Skeletal muscle tissue (tissue), 4 donors: ENCODE results near the gene DSCAM. TPM values are rescaled to one million over a fixed set of nuclear protein-coding genes. Genes with fewer than 3 reads are reported as not detected.

ENCODE experiments used
- H3K27ac ChIP-seq: one replicate; pipeline ENCODE4 v1.7.0; 2013; ENCODE audit warnings: mild to moderate bottlenecking, low read depth, low read length, inconsistent platforms
- H3K27me3 ChIP-seq, 3 donors: one replicate each; pipeline ENCODE4 v1.7.0; 2013; ENCODE audit warnings: low read length in 3 of 3; ENCODE audit not compliant: control insufficient read depth in 3 of 3, insufficient read depth in 3 of 3
- H3K36me3 ChIP-seq, 3 donors: one replicate each; pipeline ENCODE4 v1.7.0; 2013; ENCODE audit warnings: low read length in 3 of 3; ENCODE audit not compliant: control insufficient read depth in 3 of 3, insufficient read depth in 3 of 3
- H3K4me1 ChIP-seq, 3 donors: one replicate each; pipeline ENCODE4 v1.7.0; 2013; ENCODE audit warnings: low read length in 3 of 3, mild to moderate bottlenecking in 3 of 3; ENCODE audit not compliant: control insufficient read depth in 3 of 3, insufficient read depth in 3 of 3
- H3K4me3 ChIP-seq, 3 donors: one replicate each; pipeline ENCODE4 v1.7.0; 2013; ENCODE audit warnings: low read length in 3 of 3
- H3K9ac ChIP-seq, 3 donors: one replicate each; pipeline ENCODE4 v1.7.0; 2013; ENCODE audit warnings: low read length in 3 of 3, mild to moderate bottlenecking in 3 of 3, moderate library complexity in 2 of 3, low read depth in 1 of 3
- H3K9me3 ChIP-seq, 3 donors: one replicate each; pipeline ENCODE4 v1.7.0; 2013; ENCODE audit warnings: low read length in 3 of 3; ENCODE audit not compliant: control insufficient read depth in 3 of 3
- total RNA-seq: library from RNA; depleted of rRNA; stranded (reverse); fragments of >200 nt; gene quantifications from one replicate; pipeline ENCODE4 v1.2.3, GENCODE V29; 2014
- donor health status: Osteomylitis.

DSCAM gene
- total RNA-seq, 1 donor from 2014 or later: 0.52 TPM

DNA sequence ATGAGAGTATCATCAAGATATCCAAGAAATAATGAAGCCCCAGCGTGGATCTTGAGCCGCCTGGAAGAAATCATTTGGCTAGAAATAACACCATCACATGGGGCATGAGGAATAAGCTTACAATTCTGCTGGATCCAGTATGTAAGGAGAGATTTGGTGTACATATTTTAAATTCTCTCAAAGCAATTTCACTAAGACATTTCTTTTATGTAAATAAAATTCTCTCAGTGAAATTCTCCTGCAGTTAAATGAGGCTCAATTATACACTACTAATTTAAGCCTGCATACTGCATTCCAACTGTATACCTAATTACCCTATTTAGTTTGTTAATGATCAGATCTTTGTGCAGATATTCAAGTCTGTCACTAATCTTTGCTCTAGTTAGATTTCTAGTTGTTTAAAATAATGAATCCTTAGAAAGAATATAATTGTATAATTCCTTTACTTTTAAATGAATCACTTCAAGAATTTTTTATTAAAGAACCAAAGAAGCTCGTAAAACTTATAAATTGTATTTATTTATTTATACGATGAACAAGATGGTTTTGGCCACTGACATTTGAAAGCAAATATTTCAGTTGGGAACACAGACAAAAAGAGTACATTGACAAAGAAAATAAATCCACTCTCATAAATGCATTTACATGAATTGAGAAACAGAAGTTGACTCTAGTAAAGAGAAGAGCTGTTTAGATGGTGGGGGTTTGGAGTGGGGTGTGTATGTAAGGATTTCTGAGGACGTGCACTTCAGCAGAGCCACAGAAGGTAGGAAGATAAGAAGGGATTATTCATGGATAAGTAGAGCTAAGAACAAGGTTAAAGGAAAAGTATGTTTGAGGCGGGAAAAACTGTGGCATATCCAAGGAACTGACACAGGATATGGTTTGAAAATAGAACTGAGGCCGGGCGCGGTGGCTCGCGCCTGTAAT lies 466.8 kb downstream of the DSCAM start:
- no peaks in the 10 kb centered on the region for H3K9me3 ChIP-seq
- no peaks in the 10 kb centered on the region for H3K36me3 ChIP-seq
- H3K27ac ChIP-seq: no peak overlapping the region
- no peaks in the 10 kb centered on the region for H3K4me1 ChIP-seq
- peaks cover 0 to 3% (median 0%) of the 10 kb centered on the region in 3 donors for H3K27me3 ChIP-seq
- H3K9ac ChIP-seq: no peak overlapping the region
- no peak overlapping the region for H3K4me3 ChIP-seq

DNA sequence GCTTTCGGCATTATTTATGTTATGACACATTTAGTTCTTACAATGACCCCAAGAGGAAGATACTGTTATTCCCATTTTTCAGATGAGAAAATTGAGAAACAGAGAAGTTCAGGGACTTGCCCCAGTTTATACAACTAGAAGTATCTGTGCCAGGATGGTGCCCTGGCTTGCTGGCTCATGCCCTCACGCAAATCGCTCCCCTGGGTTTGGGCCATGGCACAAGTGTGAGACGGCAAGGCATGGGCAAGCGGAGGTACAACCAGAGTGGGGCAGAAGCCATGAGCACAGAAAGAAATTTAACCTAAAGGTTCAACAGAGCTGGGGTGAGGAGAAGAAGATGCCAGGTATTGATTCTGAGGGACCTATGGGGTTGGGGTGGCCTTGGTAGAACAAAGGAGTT lies 469.8 kb downstream of the DSCAM start:
- no peak overlapping the region for H3K9ac ChIP-seq
- no peaks in the 10 kb centered on the region for H3K36me3 ChIP-seq
- H3K4me3 ChIP-seq: no peak overlapping the region
- H3K27me3 ChIP-seq: no peaks in the 10 kb centered on the region
- no peaks in the 10 kb centered on the region for H3K4me1 ChIP-seq
- H3K27ac ChIP-seq: no peak overlapping the region
- H3K9me3 ChIP-seq: no peaks in the 10 kb centered on the region

DNA sequence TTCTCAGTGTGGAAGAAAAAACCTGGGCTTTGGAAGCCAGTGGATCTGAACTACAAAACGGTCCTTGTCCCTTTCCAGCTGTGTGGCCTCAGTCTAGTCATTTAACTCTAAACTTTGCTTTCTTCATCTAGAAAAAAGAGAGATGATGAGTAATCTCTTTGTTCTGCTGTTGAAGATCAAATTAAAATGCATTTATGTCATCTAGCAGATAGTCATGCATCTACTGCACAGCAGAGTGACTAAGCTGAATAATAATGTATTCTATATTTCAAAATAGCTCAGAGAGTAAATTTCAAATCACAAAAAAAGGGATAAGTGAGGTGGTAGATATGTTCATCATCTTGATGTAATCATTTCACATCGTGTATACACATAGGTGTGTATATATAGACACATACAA lies 473.2 kb downstream of the DSCAM start:
- H3K9ac ChIP-seq: no peak overlapping the region
- H3K27ac ChIP-seq: no peak overlapping the region
- H3K4me3 ChIP-seq: no peak overlapping the region
- H3K27me3 ChIP-seq: no peaks in the 10 kb centered on the region
- no peaks in the 10 kb centered on the region for H3K4me1 ChIP-seq
- H3K9me3 ChIP-seq: no peaks in the 10 kb centered on the region
- H3K36me3 ChIP-seq: no peaks in the 10 kb centered on the region

DNA sequence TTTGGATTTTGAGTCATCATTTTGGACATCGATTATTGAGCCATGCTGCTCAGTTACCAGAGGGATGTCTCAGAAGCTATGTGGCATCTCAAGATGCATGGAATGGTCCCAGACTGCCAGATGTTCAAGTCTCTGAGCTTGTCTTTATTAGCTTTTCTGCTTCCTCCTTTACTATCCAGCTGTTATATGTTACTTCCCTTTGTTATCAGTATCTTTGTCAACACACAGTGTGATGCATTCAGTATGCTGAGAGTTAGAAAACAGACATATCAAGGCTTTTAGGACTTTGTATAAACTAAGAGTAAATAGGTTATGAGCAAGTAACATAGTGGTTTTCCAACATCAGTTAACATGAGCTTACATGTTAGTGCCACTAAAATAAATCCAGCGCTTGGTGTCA lies 474.5 kb downstream of the DSCAM start:
- Histone ChIP-seq H3K36me3 (no peaks in the 10 kb centered on the region), H3K9ac (no peak overlapping the region), H3K9me3 (no peaks in the 10 kb centered on the region), H3K4me1 (no peaks in the 10 kb centered on the region), H3K4me3 (no peak overlapping the region), H3K27ac (no peak overlapping the region), H3K27me3 (no peaks in the 10 kb centered on the region)

DNA sequence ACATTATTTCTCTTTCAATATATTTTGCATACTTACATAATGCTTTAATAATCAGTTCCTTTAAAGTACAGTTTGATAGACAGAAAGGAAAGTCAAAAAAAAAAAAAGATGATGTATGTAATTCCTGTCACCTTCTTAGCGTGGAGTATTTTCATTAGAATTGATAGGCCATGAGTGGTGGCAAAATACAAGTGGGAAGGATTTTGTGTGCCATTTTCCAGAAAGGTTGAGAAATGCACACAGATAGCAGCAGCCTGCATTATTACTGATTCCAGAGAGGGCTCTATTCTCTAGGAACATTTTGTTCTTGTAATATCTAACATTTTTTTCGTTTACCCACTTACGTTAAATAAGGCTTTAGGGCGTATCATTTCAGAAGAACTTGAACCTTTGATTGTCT lies 475.6 kb downstream of the DSCAM start:
- H3K27ac ChIP-seq: no peak overlapping the region
- no peaks in the 10 kb centered on the region for H3K4me1 ChIP-seq
- no peaks in the 10 kb centered on the region for H3K27me3 ChIP-seq
- no peaks in the 10 kb centered on the region for H3K36me3 ChIP-seq
- H3K4me3 ChIP-seq: no peak overlapping the region
- H3K9me3 ChIP-seq: no peaks in the 10 kb centered on the region
- no peak overlapping the region for H3K9ac ChIP-seq

DNA sequence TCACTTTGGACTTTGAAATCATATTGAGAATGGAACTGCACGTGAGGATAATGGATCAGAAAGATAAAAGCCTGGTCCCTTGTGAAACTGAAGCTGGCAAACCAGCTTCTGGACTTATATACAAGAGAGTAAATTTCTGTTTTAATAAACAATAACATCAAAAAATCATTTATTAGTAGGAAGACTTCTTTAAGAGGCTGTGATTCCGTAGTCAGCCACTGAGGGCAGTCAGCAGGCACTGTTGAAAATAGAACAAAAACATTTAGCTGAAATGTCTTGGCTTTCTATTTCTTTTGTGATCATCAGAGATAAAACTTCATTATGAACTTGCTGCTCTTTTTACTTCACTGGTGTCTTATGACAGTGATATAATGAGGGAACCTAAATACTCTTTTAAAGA lies 490.3 kb downstream of the DSCAM start:
- Histone ChIP-seq H3K4me1 (no peaks in the 10 kb centered on the region), H3K4me3 (no peak overlapping the region), H3K27me3 (no peaks in the 10 kb centered on the region), H3K9me3 (no peaks in the 10 kb centered on the region), H3K36me3 (no peaks in the 10 kb centered on the region), H3K27ac (no peak overlapping the region), H3K9ac (no peak overlapping the region)

DNA sequence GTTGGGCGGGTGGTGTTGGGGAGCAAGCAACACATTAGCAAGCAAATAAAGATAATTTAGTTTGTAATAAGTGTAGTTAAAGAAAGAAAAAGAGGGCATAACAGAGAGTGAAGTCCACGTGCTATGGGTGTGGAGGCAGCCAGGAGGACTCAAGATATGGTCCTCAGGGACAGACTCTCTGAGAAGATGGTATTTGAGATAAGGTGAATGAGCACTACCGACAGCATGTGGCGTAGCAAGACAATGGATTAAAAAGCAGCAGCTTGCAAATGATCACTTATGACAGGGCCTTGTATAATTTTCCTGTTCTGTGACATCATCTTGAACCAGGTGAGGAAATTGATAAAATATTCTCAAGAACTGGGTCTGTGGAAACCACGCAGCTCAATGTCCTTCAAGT lies 491.9 kb downstream of the DSCAM start:
- Histone ChIP-seq H3K27me3 (no peaks in the 10 kb centered on the region), H3K27ac (no peak overlapping the region), H3K9me3 (no peaks in the 10 kb centered on the region), H3K4me1 (no peaks in the 10 kb centered on the region), H3K4me3 (no peak overlapping the region), H3K36me3 (no peaks in the 10 kb centered on the region), H3K9ac (no peak overlapping the region)

DNA sequence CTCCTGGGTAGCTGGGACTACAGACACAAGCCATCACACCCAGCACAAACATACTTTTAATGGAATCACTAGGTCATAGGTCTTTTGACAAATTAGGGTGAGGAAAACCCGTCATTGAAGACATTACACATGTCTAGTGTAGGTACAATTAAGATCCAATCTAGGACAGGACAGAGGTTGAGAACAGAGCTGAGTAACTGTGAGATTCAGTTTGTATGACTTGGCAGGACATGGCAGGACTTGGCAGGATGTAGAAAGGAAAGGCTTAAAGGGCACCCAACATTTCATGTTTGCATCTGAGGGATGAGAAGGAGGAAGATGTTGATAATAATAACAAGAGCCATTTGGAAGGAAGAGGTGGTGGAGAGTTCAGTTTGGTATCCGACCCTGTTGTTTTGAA lies 496.0 kb downstream of the DSCAM start:
- Histone ChIP-seq H3K4me3 (no peak overlapping the region), H3K27ac (no peak overlapping the region), H3K27me3 (no peaks in the 10 kb centered on the region), H3K9ac (no peak overlapping the region), H3K4me1 (no peaks in the 10 kb centered on the region), H3K9me3 (no peaks in the 10 kb centered on the region), H3K36me3 (no peaks in the 10 kb centered on the region)

DNA sequence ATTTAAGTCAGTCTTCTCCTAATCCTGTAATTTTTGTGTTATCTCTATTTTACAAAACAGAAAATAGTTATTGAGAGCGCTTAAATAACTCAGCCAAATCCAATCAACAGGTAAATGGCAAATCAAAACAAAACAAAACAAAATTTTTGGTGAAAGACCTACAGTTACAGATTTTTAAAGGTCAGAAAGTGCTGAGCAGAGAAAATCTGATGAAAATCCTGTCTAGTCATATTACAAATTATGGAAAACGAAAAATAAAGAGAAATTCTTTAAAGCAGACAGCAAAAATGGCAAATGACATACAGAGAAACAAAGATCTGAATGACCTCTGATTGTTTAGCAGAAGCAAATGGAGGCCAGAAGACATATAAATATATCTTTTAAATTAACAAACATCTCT lies 497.4 kb downstream of the DSCAM start:
- H3K36me3 ChIP-seq: no peaks in the 10 kb centered on the region
- no peak overlapping the region for H3K27ac ChIP-seq
- H3K4me1 ChIP-seq: no peaks in the 10 kb centered on the region
- H3K27me3 ChIP-seq: no peaks in the 10 kb centered on the region
- no peaks in the 10 kb centered on the region for H3K9me3 ChIP-seq
- no peak overlapping the region for H3K9ac ChIP-seq
- H3K4me3 ChIP-seq: no peak overlapping the region

DNA sequence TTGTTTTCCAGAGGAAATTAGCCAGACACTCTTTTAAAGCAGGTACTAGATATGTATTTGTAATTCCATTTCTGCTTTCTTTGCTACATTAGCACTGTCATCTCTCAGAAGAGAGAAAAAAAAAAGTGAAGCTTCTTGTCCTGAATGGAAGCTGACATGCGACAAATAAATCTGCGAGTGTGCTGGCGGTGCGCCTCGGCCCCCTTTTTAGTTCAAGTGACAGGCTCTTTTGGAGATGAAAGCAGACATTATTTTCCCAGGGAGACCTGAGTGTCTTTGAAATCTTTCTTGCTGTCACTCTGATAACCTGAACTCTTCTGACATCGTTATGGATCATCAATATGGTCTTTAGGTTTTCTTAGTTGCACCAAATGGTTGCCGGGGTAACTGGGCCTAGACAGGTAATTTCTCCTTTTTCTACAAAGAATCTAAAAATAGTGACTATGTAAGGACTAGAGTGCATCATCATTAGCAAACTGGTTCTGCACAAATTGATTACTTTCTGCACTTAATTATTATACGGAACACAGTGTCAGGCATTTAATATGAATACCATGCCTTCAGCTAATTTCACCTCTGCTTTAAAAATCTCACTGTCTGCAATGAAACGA lies 501.1 kb downstream of the DSCAM start:
- Histone ChIP-seq H3K4me1 (no peaks in the 10 kb centered on the region), H3K27me3 (no peaks in the 10 kb centered on the region), H3K9ac (no peak overlapping the region), H3K9me3 (no peaks in the 10 kb centered on the region), H3K36me3 (no peaks in the 10 kb centered on the region), H3K4me3 (no peak overlapping the region), H3K27ac (no peak overlapping the region)
